Limb (tissue), 2 donors: ENCODE measurements around the gene NFATC3.

Source experiments
- DNase-seq, 2 donors: peaks; one replicate each; pipeline ENCODE4 v3.0.0-alpha.2; 2016; ENCODE audit errors: extremely low spot score in 2 of 2

The NFATC3 gene

GRCh38 chr16:68229431-68230175 is 144.4 kb downstream of the NFATC3 start:
- peak; percentile 74 to 80 for DNase-seq

GRCh38 chr16:68230176-68230571 is 145.0 kb downstream of the NFATC3 start:
- no peak for DNase-seq

GRCh38 chr16:68230956-68231355 is 145.8 kb downstream of the NFATC3 start:
- no peak for DNase-seq

GRCh38 chr16:68231384-68232136 is 146.4 kb downstream of the NFATC3 start:
- no peak for DNase-seq

- DNase-seq, result no peak
Observed at GRCh38 chr16:68232335-68232734, 147.2 kb downstream of the NFATC3 start.

GRCh38 chr16:68233085-68233834 is 148.1 kb downstream of the NFATC3 start:
- no peak for DNase-seq

GRCh38 chr16:68233835-68234187 is 148.6 kb downstream of the NFATC3 start:
- no peak for DNase-seq

GRCh38 chr16:68234188-68235107 is 149.3 kb downstream of the NFATC3 start:
- DNase-seq, result no peak

- DNase-seq, result no peak
Observed at GRCh38 chr16:68235108-68235886, 150.1 kb downstream of the NFATC3 start.

GRCh38 chr16:68235887-68236136 is 150.6 kb downstream of the NFATC3 start, which contains the start of gene ESRP2:
Gene ESRP2 (minus strand): TSS chr16:68236127. CDS start chr16:68236045, 82 bp downstream.
- DNase-seq, result no peak

GRCh38 chr16:68236137-68236825 is 151.1 kb downstream of the NFATC3 start:
- peak in 1 of 2 donors; percentile 59 for DNase-seq

GRCh38 chr16:68236826-68237242 is 151.7 kb downstream of the NFATC3 start:
- no peak for DNase-seq

GRCh38 chr16:68237243-68238028 is 152.3 kb downstream of the NFATC3 start:
- peak; percentile 96 to 97 for DNase-seq

- DNase-seq, result no peak
Observed at GRCh38 chr16:68238029-68238345, 152.8 kb downstream of the NFATC3 start.

- DNase-seq, result no peak
Observed at GRCh38 chr16:68242085-68242484, 156.9 kb downstream of the NFATC3 start.

GRCh38 chr16:68242926-68243858 is 158.0 kb downstream of the NFATC3 start:
- DNase-seq, result no peak

GRCh38 chr16:68244481-68244902 is 159.3 kb downstream of the NFATC3 start:
- no peak for DNase-seq
